Stimulated activated CD4-positive, alpha-beta T cell treated with anti-CD3 and anti-CD28 coated beads, Interleukin-4, amount 100 ng/mL, for 48 hours (primary cell): ENCODE data around the gene SHC4.
"Not testable (repeated sequence)": the region's sequence is repeated elsewhere in the genome, so short reads cannot be mapped to it uniquely, and the experiment has no call there.

ENCODE experiments used
- DNase-seq, 2 donors: peaks; one replicate each; pipeline ENCODE4 v3.0.0-alpha.2; 2020; ENCODE audit warnings: low read depth in 2 of 2

Gene SHC4

GRCh38 chr15:48924528-48925393 is 39.0 kb downstream of the SHC4 start:
- no peak for DNase-seq

GRCh38 chr15:48922046-48922445 is 41.7 kb downstream of the SHC4 start:
- DNase-seq: no peak

- DNase-seq: no peak
Observed at GRCh38 chr15:48916721-48917120, 47.0 kb downstream of the SHC4 start.

- no peak for DNase-seq
Observed at GRCh38 chr15:48915861-48916260, 47.9 kb downstream of the SHC4 start.

- DNase-seq: no peak
Observed at GRCh38 chr15:48914717-48915116, 49.0 kb downstream of the SHC4 start.

- DNase-seq: no peak
Observed at GRCh38 chr15:48913141-48913540, 50.6 kb downstream of the SHC4 start.

DNA sequence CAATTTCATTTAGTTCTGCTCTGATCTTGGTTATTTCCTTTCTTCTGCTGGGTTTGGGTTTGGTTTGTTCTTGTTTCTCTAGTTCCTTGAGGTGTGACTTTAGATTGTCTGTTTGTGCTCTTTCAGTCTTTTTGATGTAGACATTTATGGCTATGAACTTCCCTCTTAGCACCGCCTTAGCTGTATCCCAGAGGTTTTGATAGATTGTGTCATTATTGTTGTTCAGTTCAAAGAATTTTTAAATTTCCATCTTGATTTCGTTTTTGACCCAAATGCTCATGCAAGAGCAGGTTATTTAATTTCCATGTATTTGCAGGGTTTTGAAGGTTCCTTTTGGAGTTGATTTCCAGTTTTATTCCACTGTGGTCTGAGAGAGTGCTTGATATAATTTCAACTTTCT is 53.2 kb downstream of the SHC4 start:
- DNase-seq: not testable (repeated sequence)

- not testable (repeated sequence) for DNase-seq
Observed at GRCh38 chr15:48909313-48909712, 54.4 kb downstream of the SHC4 start.

- DNase-seq: no peak
Observed at GRCh38 chr15:48905847-48906246, 57.9 kb downstream of the SHC4 start.

DNA sequence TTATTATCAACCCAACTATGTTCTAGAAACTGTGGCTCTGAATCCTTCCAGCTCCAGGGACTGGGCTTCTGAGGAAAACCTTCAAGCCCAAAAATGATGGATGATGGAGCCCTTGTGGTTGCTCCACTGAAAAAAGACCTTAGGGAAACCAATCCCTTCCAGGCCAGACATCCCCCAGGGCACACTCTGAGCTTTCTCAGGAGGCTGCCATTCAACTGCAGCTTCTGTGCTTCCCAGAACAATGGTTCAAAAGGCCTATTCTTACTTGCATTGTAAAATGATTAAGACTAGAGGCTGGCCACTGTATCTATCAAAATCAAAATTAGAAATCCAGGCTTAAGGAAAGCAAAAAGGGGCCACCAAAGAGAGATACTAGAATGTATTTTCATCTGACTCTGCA is 58.5 kb downstream of the SHC4 start:
- no peak for DNase-seq

- no peak for DNase-seq
Observed at GRCh38 chr15:48904758-48905157, 59.0 kb downstream of the SHC4 start.

DNA sequence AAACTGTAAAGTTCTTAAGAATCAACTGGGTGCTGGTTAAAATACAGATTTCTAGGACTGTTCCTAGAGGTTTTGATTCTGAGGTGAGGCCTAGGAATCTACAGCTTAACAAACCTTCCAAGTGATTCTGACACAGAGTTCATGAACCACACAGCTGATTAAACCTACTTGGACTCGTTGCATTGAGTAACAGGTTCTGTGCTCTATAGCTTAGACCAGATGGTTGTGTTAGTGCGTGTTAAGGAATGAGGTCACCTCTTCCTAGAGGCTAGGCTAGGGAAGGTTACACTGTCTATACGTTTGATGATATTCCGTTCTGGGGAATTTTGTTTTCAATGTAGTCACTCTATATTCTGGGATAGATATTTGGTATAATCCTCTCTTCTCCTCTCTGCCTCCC is 63.9 kb downstream of the SHC4 start:
- DNase-seq: no peak

DNA sequence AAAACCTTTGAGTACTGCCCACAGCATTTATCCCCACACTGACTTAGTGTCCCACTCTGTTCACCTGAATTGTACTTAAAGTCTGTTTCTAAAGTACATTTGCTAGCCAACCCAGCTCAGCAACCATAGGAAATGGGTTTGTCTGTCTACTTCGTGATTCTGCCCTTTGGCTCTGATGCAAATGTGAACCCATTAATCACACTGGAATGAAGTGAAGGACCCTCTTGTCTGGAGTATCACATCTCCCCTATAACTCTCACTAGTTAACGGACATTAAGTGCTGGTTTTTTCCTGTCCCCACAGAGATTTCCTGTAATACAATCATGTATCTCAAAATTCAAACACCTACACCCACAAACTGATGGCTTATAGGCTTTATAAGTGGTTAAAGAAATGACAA is 65.3 kb downstream of the SHC4 start:
- no peak for DNase-seq

GRCh38 chr15:48898032-48898431 is 65.7 kb downstream of the SHC4 start:
- DNase-seq: no peak

DNA sequence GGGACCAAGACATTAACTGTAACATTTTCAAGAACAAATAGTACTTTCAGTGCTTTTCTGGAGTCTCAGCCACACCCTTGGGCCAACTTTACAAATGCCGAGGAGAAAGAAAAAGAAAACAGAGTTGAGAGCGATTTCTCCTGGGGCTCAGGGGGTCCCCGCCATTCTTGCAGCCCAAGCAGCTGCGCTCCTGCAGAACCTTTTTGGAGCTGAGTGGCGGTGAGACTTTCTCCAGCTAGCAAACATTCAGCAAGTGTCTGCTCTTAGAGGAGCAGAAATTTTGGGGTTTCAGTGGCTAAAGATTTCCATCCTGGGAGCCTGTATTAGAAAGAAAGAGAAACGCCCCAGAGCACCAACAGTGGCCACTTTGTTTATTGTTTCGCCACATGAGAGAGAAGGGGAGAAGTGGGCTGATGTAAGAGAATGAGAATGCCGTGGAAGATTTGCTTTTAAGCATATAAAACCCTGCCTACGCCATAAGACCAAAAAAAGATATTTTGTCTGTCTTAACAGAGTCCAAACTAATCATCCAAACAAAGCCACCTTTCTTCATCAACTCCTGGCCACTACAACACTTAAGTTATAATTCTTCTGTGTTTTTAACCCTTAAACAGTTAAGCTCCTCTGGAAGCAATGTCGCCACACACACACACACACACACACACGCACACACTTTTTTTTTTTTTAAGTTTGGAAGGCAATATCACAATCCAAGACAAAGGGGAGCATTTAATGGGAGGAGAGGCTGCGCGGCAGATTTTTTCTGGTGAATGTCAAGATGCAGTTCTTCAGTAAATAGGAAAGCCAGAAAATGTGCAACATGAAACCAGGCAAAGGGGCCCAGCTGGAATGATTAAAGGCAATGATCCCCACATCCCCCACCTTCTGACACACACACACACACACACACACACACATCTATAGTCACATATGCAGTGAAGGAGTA is 66.6 kb downstream of the SHC4 start:
- no peak for DNase-seq

DNA sequence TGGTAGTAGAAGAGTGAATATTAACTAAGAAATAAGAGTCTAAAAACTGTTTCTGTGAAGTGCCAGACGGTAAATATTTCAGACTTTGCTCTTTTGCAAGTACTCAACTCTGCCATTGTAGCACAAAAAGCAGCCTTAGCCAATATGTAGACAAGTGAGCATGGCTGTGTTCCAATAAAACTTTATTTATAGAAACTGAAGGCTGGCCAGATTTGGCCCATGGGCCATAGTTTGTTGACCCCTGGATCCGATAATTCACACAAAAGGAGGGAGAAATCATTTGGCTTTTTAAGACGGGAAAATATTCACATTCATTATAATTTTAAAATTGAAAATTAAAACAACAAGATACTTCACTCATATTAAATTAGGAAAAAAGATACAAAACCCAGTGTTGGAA is 70.4 kb downstream of the SHC4 start:
- no peak for DNase-seq

- DNase-seq: no peak
Observed at GRCh38 chr15:48891232-48891765, 72.4 kb downstream of the SHC4 start.

GRCh38 chr15:48890375-48890972 is 73.2 kb downstream of the SHC4 start:
- no peak for DNase-seq

GRCh38 chr15:48889925-48890324 is 73.8 kb downstream of the SHC4 start:
- no peak for DNase-seq

GRCh38 chr15:48888836-48889235 is 74.9 kb downstream of the SHC4 start:
- DNase-seq: no peak

DNA sequence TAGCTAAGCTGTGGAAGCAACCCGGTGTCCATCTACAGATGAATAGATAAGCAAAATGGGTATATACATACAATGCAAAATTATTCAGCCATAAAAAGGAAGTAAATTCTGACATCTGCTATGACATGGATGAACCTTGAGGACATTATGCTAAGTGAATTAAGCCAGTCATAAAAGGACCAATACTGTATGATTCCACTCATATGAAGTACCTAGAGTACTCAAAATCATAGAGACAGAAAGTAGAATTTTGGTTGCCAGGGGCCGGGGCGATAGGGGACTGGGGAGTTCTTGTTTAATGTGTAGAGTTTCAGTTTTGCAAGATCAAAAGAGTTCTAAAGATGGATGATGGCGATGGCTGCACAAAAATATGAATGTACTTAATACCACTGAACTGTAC is 75.5 kb downstream of the SHC4 start:
- DNase-seq: peak; percentile 32 to 43

DNA sequence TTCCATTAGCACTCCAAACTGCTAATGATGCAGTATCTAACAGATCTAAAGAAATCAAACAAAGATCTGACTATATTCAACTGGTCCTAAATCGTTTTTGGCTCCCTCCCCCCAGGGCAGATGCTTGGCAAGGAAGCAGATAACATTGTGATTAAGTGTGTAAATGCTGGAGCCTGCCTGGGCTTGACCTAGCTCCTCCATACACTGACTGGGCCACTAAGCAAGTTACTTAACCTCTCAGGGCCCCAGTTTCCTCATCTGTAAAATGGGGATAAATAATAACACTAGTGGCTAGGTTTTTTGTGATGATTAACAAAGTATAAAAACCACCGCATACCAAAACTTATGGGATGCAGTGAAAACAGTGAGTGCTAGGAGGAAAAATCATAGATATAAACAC is 76.6 kb downstream of the SHC4 start:
- DNase-seq: no peak
